ENCODE data around the gene ACADL. TPM values are rescaled to one million over a fixed set of nuclear protein-coding genes. Genes with fewer than 3 reads are reported as not detected.
A peak's percentile ranks its signal among the peaks of the same experiment; 100 is the strongest.

The ACADL gene
- total RNA-seq, result not detected in 2 replicates

- intact Hi-C loops (cut with micrococcal nuclease), result no loop called here
- Mint-ChIP-seq H3K4me3 (peak within 1 kb of the TSS; percentile 17), H3K27ac (no peak within 1 kb of the TSS), H3K36me3 (ENCODE audit: low read depth) (no peaks in the 10 kb centered on the region), H3K9me3 (no peaks in the 10 kb centered on the region), H3K4me1 (no peaks in the 10 kb centered on the region), H3K27me3 (peaks cover 49% of the 10 kb centered on the region)
- DNase-seq, result peak; percentile 61
These were observed at the start of gene ACADL for GRCh38 chr2:210224941-210225672. TSS of gene ACADL (minus strand) at chr2:210225447. CDS start at chr2:210225263, 184 bp downstream.

GRCh38 chr2:210271300-210271699 is 46.1 kb upstream of the ACADL start:
- no peaks in the 10 kb centered on the region for H3K9me3 Mint-ChIP-seq
- no peaks in the 10 kb centered on the region for H3K36me3 Mint-ChIP-seq (ENCODE audit: low read depth)
- no peaks in the 10 kb centered on the region for H3K27me3 Mint-ChIP-seq
- H3K27ac Mint-ChIP-seq, result no peak overlapping the region
- DNase-seq, result no peak
- intact Hi-C loops (cut with micrococcal nuclease), result no loop called here
- H3K4me1 Mint-ChIP-seq, result no peaks in the 10 kb centered on the region
- H3K4me3 Mint-ChIP-seq, result no peak overlapping the region

- DNase-seq, result no peak
- H3K27ac Mint-ChIP-seq, result no peak overlapping the region
- H3K9me3 Mint-ChIP-seq, result no peaks in the 10 kb centered on the region
- no peaks in the 10 kb centered on the region for H3K27me3 Mint-ChIP-seq
- intact Hi-C loops (cut with micrococcal nuclease), result no loop called here
- H3K4me1 Mint-ChIP-seq, result no peaks in the 10 kb centered on the region
- H3K36me3 Mint-ChIP-seq (ENCODE audit: low read depth), result no peaks in the 10 kb centered on the region
- no peak overlapping the region for H3K4me3 Mint-ChIP-seq
These were observed 43.9 kb upstream of the ACADL start for GRCh38 chr2:210269148-210269547.

GRCh38 chr2:210268281-210268680 is 43.0 kb upstream of the ACADL start:
- no peak overlapping the region for H3K27ac Mint-ChIP-seq
- H3K4me1 Mint-ChIP-seq, result no peaks in the 10 kb centered on the region
- intact Hi-C loops (cut with micrococcal nuclease), result no loop called here
- H3K4me3 Mint-ChIP-seq, result no peak overlapping the region
- H3K36me3 Mint-ChIP-seq (ENCODE audit: low read depth), result no peaks in the 10 kb centered on the region
- H3K27me3 Mint-ChIP-seq, result no peaks in the 10 kb centered on the region
- DNase-seq, result no peak
- H3K9me3 Mint-ChIP-seq, result no peaks in the 10 kb centered on the region

- no peaks in the 10 kb centered on the region for H3K27me3 Mint-ChIP-seq
- no peaks in the 10 kb centered on the region for H3K9me3 Mint-ChIP-seq
- DNase-seq, result no peak
- no peaks in the 10 kb centered on the region for H3K36me3 Mint-ChIP-seq (ENCODE audit: low read depth)
- H3K27ac Mint-ChIP-seq, result no peak overlapping the region
- no peaks in the 10 kb centered on the region for H3K4me1 Mint-ChIP-seq
- intact Hi-C loops (cut with micrococcal nuclease), result no loop called here
- no peak overlapping the region for H3K4me3 Mint-ChIP-seq
These were observed 42.5 kb upstream of the ACADL start for GRCh38 chr2:210267698-210268097.

DNA sequence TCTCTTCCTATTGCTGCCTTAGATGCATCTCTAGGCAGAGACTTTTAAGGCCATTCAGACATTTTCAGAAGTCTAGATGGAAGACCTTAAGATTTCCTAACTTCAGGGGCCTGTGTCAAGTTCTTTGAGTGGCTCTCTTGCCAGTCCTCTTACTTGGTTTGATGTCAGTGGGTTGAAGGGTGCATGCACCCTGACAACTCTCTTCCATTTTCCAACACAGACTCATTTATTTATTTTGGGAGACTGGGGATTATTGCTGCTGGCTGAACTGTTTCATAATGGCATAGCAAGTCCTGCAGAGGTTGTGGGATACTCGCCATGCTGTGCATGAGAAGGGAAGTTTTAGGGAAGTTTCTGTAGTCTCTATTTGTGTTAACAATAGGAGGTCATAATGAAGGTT is 39.0 kb upstream of the ACADL start:
- intact Hi-C loops (cut with micrococcal nuclease), result no loop called here
- Mint-ChIP-seq H3K27me3 (no peaks in the 10 kb centered on the region), H3K4me1 (no peaks in the 10 kb centered on the region), H3K4me3 (no peak overlapping the region), H3K27ac (no peak overlapping the region), H3K9me3 (no peaks in the 10 kb centered on the region), H3K36me3 (ENCODE audit: low read depth) (no peaks in the 10 kb centered on the region)
- DNase-seq, result no peak

GRCh38 chr2:210263841-210264240 is 38.6 kb upstream of the ACADL start:
- intact Hi-C loops (cut with micrococcal nuclease), result no loop called here
- no peaks in the 10 kb centered on the region for H3K36me3 Mint-ChIP-seq (ENCODE audit: low read depth)
- no peak overlapping the region for H3K27ac Mint-ChIP-seq
- no peaks in the 10 kb centered on the region for H3K27me3 Mint-ChIP-seq
- no peak overlapping the region for H3K4me3 Mint-ChIP-seq
- no peaks in the 10 kb centered on the region for H3K9me3 Mint-ChIP-seq
- no peaks in the 10 kb centered on the region for H3K4me1 Mint-ChIP-seq
- no peak for DNase-seq

GRCh38 chr2:210262036-210262435 is 36.8 kb upstream of the ACADL start:
- intact Hi-C loops (cut with micrococcal nuclease), result no loop called here
- H3K36me3 Mint-ChIP-seq (ENCODE audit: low read depth), result no peaks in the 10 kb centered on the region
- no peaks in the 10 kb centered on the region for H3K27me3 Mint-ChIP-seq
- H3K4me3 Mint-ChIP-seq, result no peak overlapping the region
- no peaks in the 10 kb centered on the region for H3K9me3 Mint-ChIP-seq
- DNase-seq, result no peak
- H3K4me1 Mint-ChIP-seq, result no peaks in the 10 kb centered on the region
- H3K27ac Mint-ChIP-seq, result no peak overlapping the region

DNA sequence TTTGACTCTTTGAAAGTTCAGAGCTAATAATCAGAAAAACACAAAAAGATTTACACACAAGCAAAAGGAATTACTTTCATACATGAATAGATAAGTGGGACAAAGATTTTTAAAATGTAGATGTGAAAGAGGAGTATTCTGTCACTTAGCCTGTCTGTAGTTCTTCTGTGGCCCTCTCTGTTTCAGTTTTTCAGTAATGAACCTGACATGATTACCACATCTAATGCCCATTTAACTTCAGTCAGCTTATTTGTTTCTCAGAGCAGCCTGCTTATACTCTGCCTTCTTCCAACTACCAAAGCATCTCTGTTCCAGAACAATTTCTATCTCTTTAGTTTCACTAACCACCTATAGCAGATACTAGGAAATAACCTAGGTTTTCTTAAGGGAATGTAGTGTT is 34.4 kb upstream of the ACADL start:
- no peaks in the 10 kb centered on the region for H3K9me3 Mint-ChIP-seq
- no peak overlapping the region for H3K27ac Mint-ChIP-seq
- DNase-seq, result no peak
- H3K27me3 Mint-ChIP-seq, result no peaks in the 10 kb centered on the region
- intact Hi-C loops (cut with micrococcal nuclease), result no loop called here
- H3K36me3 Mint-ChIP-seq (ENCODE audit: low read depth), result no peaks in the 10 kb centered on the region
- no peak overlapping the region for H3K4me3 Mint-ChIP-seq
- H3K4me1 Mint-ChIP-seq, result no peaks in the 10 kb centered on the region

DNA sequence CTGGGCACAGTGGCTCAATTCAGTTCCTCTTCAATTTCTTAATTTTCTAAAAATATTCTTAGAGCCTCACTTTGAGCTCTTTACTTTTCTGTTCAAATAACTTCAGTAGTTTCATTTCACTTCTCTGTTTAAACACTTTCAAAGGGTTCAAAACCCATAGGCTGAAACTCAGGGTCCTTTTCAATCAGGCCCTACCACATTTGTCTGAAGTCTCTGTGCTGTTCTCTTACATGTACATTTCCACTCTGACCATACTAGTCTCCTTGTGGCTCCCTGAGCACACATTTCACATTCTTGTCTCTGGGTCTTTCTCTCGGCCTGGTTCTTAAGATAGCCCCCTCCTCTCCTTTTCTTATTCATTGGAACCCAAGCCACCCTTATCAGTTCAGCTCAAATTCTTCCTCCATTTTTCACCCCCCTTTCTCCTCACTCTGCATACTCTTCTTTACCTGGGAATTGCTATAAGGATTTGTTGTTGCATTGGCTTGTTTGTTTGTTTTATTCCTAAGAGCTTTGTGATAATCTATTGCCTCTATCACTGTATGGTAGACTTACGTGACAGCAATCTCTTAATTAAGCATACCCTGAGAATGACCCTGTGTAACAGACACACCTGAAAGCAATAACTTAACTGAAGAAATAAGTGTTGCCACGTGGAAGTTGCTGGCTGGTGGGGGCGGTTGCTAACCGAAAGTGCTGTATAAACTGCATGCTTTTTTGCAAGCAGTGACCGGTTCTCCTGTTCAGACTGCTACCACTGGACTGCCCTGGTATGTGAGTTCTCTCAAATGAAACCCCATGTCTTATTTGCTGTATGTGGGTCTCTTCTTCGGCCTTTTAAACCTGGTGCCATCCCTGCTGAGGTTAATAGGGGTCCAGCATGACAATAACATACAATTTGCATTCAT is 27.7 kb upstream of the ACADL start:
- Mint-ChIP-seq H3K4me1 (no peaks in the 10 kb centered on the region), H3K27me3 (no peaks in the 10 kb centered on the region), H3K4me3 (no peak overlapping the region), H3K36me3 (ENCODE audit: low read depth) (no peaks in the 10 kb centered on the region), H3K27ac (no peak overlapping the region), H3K9me3 (no peaks in the 10 kb centered on the region)
- intact Hi-C loops (cut with micrococcal nuclease), result no loop called here
- DNase-seq, result no peak

- DNase-seq, result no peak
- Mint-ChIP-seq H3K4me1 (no peaks in the 10 kb centered on the region), H3K27ac (no peak overlapping the region), H3K27me3 (no peaks in the 10 kb centered on the region), H3K4me3 (no peak overlapping the region), H3K36me3 (ENCODE audit: low read depth) (no peaks in the 10 kb centered on the region), H3K9me3 (no peaks in the 10 kb centered on the region)
- intact Hi-C loops (cut with micrococcal nuclease), result no loop called here
These were observed 25.4 kb upstream of the ACADL start for GRCh38 chr2:210250622-210251021.

DNA sequence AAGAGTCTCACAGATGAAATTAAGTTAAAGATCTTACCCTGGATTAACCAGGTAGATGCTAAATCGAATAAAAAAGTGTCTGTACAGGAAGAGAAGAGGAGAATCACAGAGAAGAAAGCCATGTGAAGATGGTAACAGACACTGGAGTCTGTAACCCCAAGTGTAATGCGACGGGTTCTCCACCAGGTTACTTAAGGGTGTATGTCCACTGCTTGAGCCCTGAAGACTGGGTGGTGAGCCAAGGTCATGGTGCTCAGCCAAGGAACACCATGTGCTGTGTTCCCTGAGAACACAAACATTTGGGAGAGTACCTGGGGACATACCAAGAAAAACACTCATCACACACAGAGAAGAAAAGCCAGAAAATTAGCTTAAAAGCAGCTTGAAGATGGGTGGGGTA is 8.2 kb upstream of the ACADL start:
- no peaks in the 10 kb centered on the region for H3K36me3 Mint-ChIP-seq (ENCODE audit: low read depth)
- H3K27ac Mint-ChIP-seq, result no peak overlapping the region
- H3K27me3 Mint-ChIP-seq, result peaks cover 7% of the 10 kb centered on the region
- no peaks in the 10 kb centered on the region for H3K4me1 Mint-ChIP-seq
- no peak for DNase-seq
- no peaks in the 10 kb centered on the region for H3K9me3 Mint-ChIP-seq
- intact Hi-C loops (cut with micrococcal nuclease), result no loop called here
- H3K4me3 Mint-ChIP-seq, result no peak overlapping the region

DNA sequence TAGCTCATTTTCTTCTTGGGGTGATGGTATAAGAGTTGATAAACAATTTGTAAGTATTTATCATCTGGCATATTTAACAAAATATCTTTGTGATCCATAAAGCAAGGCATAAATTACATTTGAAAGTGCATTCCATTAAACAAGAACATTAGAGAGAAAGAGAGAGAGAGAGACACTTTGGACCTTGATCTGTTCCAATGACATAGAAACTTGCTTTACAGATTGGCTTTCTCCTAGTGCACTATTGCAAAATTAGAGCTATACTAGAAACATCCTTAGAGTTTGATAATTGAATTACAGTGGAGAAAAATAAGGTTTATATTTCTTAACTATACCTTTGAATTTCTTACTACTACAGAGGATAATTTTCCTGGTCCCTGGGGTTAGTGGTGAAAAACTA is 5.7 kb upstream of the ACADL start:
- intact Hi-C loops (cut with micrococcal nuclease), result no loop called here
- H3K9me3 Mint-ChIP-seq, result no peaks in the 10 kb centered on the region
- H3K27me3 Mint-ChIP-seq, result peaks cover 15% of the 10 kb centered on the region
- no peak for DNase-seq
- H3K4me1 Mint-ChIP-seq, result no peaks in the 10 kb centered on the region
- H3K27ac Mint-ChIP-seq, result no peak overlapping the region
- H3K4me3 Mint-ChIP-seq, result no peak overlapping the region
- H3K36me3 Mint-ChIP-seq (ENCODE audit: low read depth), result no peaks in the 10 kb centered on the region

DNA sequence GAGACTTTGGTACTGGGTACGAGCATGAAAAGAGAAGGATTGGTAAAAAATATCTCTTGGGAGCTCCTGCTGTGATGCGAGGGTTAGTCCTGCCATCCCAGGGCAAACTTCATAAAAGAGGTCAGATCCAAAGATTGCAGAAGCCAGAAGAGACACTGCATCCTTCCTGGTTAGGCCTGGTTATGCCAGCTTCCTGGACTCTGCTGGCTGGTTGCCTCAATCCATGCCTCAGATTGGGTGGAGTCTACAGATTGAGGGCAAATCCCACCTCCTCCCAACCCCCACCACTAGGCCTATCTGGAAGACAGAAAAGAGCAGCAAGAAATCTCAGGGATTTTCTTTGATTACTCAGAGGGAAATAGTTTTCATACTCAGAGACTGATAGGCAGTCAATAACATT is 5.3 kb upstream of the ACADL start:
- Mint-ChIP-seq H3K27ac (no peak overlapping the region), H3K9me3 (no peaks in the 10 kb centered on the region), H3K4me1 (no peaks in the 10 kb centered on the region), H3K36me3 (ENCODE audit: low read depth) (no peaks in the 10 kb centered on the region), H3K4me3 (no peak overlapping the region), H3K27me3 (peaks cover 19% of the 10 kb centered on the region)
- no peak for DNase-seq
- intact Hi-C loops (cut with micrococcal nuclease), result no loop called here

Data from activated CD4-positive, alpha-beta T cell treated with anti-CD3 and anti-CD28 coated beads, Interleukin-2, amount 10 ng/mL, durations not matched to agents 24 days and 14 days (primary cell).